Activated naive CD8-positive, alpha-beta T cell treated with anti-CD3 and anti-CD28 coated beads, Interleukin-2, amount 50 U/mL, for 24 hours (primary cell): ENCODE measurements around the gene RWDD1.

ENCODE experiments used
- ATAC-seq: fragments of 150-1000 bp; cut with Tn5 transposase; one replicate; pipeline ENCODE4 v1.10.0; 2021
- DNase-seq: peaks from one replicate; pipeline ENCODE4 v3.0.0; 2021
- H3K27ac Mint-ChIP-seq: one replicate; pipeline ENCODE4 v1.8.0; 2021; ENCODE audit warnings: mild to moderate bottlenecking, mixed read lengths
- H3K27me3 Mint-ChIP-seq: one replicate; pipeline ENCODE4 v1.8.0; 2021; ENCODE audit warnings: mixed read lengths
- H3K36me3 Mint-ChIP-seq: one replicate; pipeline ENCODE4 v1.8.0; 2021; ENCODE audit warnings: low read depth, mixed read lengths
- H3K4me1 Mint-ChIP-seq: one replicate; pipeline ENCODE4 v1.8.0; 2021; ENCODE audit warnings: mixed read lengths
- H3K4me3 Mint-ChIP-seq: one replicate; pipeline ENCODE4 v1.8.0; 2021; ENCODE audit warnings: mild to moderate bottlenecking, moderate library complexity, mixed read lengths
- H3K9me3 Mint-ChIP-seq: one replicate; pipeline ENCODE4 v1.8.0; 2021; ENCODE audit warnings: mixed read lengths

The RWDD1 gene

DNA sequence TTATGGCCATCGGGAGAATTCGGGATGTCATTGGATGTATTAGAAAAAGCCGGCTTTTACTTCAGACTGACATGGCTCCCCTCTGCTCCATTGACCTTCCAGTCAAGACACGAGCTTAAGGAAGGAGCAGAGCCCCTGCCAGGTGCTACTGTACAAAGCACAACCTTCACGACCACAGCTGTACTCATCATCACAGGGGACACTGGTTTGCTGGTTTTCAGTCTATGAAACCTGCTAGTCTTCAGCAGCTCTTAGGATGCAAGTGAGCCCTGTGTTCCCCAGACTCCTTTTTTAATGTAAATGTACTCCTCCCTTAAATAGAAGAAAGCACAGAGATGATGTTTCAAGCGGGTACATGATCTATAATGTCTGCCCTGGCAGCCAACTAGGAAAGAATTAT, 23.9 kb upstream of the RWDD1 start:
- Mint-ChIP-seq H3K4me3 (no peak overlapping the region), H3K27me3 (peaks cover 21% of the 10 kb centered on the region), H3K4me1 (no peaks in the 10 kb centered on the region), H3K9me3 (no peaks in the 10 kb centered on the region), H3K36me3 (no peaks in the 10 kb centered on the region), H3K27ac (no peak overlapping the region)
- ATAC-seq (no peak), DNase-seq (no peak)

- ATAC-seq (no peak), DNase-seq (no peak)
- Mint-ChIP-seq H3K27ac (no peak overlapping the region), H3K36me3 (no peaks in the 10 kb centered on the region), H3K27me3 (peaks cover 15% of the 10 kb centered on the region), H3K4me3 (no peak overlapping the region), H3K9me3 (no peaks in the 10 kb centered on the region), H3K4me1 (no peaks in the 10 kb centered on the region)
These were observed 20.5 kb upstream of the RWDD1 start for GRCh38 chr6:116550796-116551195.

DNA sequence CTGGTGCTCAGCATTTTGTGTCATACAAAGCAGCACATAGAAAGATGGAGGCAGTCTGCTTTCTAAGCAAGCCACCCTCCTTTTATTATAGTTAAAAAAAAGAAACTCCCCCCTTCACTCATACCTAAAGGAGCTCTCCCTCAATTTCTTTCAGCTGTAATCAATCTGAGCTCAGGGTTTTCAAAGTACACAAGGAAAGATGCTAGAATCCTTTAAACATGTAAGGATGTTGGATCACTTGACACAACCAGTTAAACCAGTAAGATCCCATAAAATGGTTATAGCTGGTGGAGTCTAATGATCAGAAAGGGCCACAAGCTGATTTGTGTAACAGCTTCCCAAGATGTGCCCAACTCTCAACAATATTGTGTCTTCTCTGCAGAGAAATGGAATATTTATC, 17.9 kb upstream of the RWDD1 start, which contains the start of gene CALHM4:
Gene CALHM4, plus strand, starts transcription at position 301 of the 400 bp plus-strand sequence. Its CDS starts 43 bp downstream, at position 344.
- Mint-ChIP-seq H3K4me1 (no peaks in the 10 kb centered on the region), H3K36me3 (no peaks in the 10 kb centered on the region), H3K27ac (no peak within 1 kb of the TSS), H3K4me3 (no peak within 1 kb of the TSS), H3K27me3 (peaks cover 11% of the 10 kb centered on the region), H3K9me3 (no peaks in the 10 kb centered on the region)
- DNase-seq (no peak), ATAC-seq (no peak)

- no peak overlapping the region for H3K27ac Mint-ChIP-seq
- no peak for DNase-seq
- H3K36me3 Mint-ChIP-seq = no peaks in the 10 kb centered on the region
- H3K4me3 Mint-ChIP-seq = no peak overlapping the region
- H3K27me3 Mint-ChIP-seq = peaks cover 8% of the 10 kb centered on the region
- H3K4me1 Mint-ChIP-seq = no peaks in the 10 kb centered on the region
- no peaks in the 10 kb centered on the region for H3K9me3 Mint-ChIP-seq
- no peak for ATAC-seq
These were observed 15.2 kb upstream of the RWDD1 start for GRCh38 chr6:116556065-116556464.

GRCh38 chr6:116556814-116557415, 14.4 kb upstream of the RWDD1 start:
- no peak for DNase-seq

GRCh38 chr6:116557893-116558292, 13.4 kb upstream of the RWDD1 start:
- H3K9me3 Mint-ChIP-seq = no peaks in the 10 kb centered on the region
- H3K4me3 Mint-ChIP-seq = no peak overlapping the region
- no peak for ATAC-seq
- no peaks in the 10 kb centered on the region for H3K4me1 Mint-ChIP-seq
- no peak overlapping the region for H3K27ac Mint-ChIP-seq
- no peak for DNase-seq
- H3K36me3 Mint-ChIP-seq = no peaks in the 10 kb centered on the region
- peaks cover 2% of the 10 kb centered on the region for H3K27me3 Mint-ChIP-seq

More at GRCh38 chr6:116556814-116557415, 14.4 kb upstream of the RWDD1 start:
- no peaks in the 10 kb centered on the region for H3K4me1 Mint-ChIP-seq
- ATAC-seq = no peak
- no peaks in the 10 kb centered on the region for H3K36me3 Mint-ChIP-seq
- H3K27me3 Mint-ChIP-seq = peaks cover 5% of the 10 kb centered on the region
- H3K27ac Mint-ChIP-seq = no peak overlapping the region
- H3K9me3 Mint-ChIP-seq = no peaks in the 10 kb centered on the region
- no peak overlapping the region for H3K4me3 Mint-ChIP-seq

DNA sequence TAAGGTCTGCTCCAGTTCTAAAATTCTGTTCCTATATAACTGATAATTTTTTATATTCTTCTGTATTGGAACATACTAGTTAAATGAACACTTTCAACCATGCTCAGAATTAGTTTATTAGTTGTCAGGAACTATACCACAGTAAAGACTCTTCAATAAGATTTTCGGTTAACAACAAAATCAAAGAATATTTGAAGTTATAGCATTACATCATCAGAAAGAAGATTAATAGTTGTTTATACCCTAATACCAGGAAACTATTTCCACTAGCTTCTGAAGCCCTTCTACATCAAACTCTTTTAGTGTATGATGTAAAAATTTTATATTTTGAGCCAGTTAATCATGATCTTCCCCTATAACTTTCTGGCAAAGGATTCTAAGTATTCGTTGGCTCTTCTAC, 11.2 kb upstream of the RWDD1 start:
- DNase-seq = no peak
- Mint-ChIP-seq H3K4me3 (no peak overlapping the region), H3K9me3 (no peaks in the 10 kb centered on the region), H3K4me1 (peaks cover 6% of the 10 kb centered on the region), H3K36me3 (no peaks in the 10 kb centered on the region), H3K27ac (no peak overlapping the region), H3K27me3 (peaks cover 9% of the 10 kb centered on the region)
- ATAC-seq = no peak

DNA sequence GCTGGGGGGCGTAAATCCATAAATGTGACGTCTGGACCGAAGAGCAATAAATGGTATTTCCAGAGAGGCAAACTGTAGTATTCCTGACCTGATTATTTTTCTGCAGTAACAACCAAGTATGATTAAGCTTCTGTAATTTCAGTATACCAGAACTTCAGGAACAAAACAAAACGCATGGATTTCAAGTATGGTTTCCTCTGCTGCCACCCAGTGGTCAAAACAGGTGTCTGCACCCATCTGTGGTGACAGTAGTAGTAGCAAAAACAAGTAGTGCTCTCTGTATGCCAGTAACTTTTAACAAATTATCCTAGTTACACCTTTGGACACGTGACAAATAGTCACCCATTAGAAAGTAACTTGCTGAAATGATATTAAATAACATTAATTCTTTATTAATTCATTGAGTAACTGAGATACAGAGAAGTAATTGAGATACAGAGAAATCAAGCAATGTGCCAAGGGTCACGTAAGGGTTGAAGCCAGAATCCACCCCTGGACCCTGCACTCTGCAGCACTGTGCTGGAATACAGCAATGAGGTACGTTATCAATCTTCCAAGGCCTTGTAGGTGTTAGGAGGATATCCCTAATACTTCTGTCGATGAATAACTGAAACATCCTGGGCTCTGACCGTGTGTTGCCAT, 9.8 kb upstream of the RWDD1 start:
- peak; percentile 65 for ATAC-seq
- H3K27me3 Mint-ChIP-seq = peaks cover 9% of the 10 kb centered on the region
- peaks cover 6% of the 10 kb centered on the region for H3K4me1 Mint-ChIP-seq
- no peaks in the 10 kb centered on the region for H3K36me3 Mint-ChIP-seq
- no peak overlapping the region for H3K27ac Mint-ChIP-seq
- DNase-seq = peak; percentile 69
- H3K9me3 Mint-ChIP-seq = no peaks in the 10 kb centered on the region
- H3K4me3 Mint-ChIP-seq = no peak overlapping the region

GRCh38 chr6:116562019-116562403, 9.3 kb upstream of the RWDD1 start:
- Mint-ChIP-seq H3K36me3 (no peaks in the 10 kb centered on the region), H3K27me3 (peaks cover 9% of the 10 kb centered on the region)

GRCh38 chr6:116562614-116563013, 8.7 kb upstream of the RWDD1 start:
- no peak overlapping the region for H3K4me3 Mint-ChIP-seq
- H3K36me3 Mint-ChIP-seq = no peaks in the 10 kb centered on the region
- H3K4me1 Mint-ChIP-seq = peaks cover 6% of the 10 kb centered on the region
- DNase-seq (no peak), ATAC-seq (no peak)
- no peaks in the 10 kb centered on the region for H3K9me3 Mint-ChIP-seq
- H3K27me3 Mint-ChIP-seq = peaks cover 9% of the 10 kb centered on the region
- no peak overlapping the region for H3K27ac Mint-ChIP-seq

More at GRCh38 chr6:116562019-116562403, 9.3 kb upstream of the RWDD1 start:
- DNase-seq (no peak), ATAC-seq (no peak)
- no peak overlapping the region for H3K27ac Mint-ChIP-seq
- no peaks in the 10 kb centered on the region for H3K9me3 Mint-ChIP-seq
- peaks cover 6% of the 10 kb centered on the region for H3K4me1 Mint-ChIP-seq
- H3K4me3 Mint-ChIP-seq = no peak overlapping the region

DNA sequence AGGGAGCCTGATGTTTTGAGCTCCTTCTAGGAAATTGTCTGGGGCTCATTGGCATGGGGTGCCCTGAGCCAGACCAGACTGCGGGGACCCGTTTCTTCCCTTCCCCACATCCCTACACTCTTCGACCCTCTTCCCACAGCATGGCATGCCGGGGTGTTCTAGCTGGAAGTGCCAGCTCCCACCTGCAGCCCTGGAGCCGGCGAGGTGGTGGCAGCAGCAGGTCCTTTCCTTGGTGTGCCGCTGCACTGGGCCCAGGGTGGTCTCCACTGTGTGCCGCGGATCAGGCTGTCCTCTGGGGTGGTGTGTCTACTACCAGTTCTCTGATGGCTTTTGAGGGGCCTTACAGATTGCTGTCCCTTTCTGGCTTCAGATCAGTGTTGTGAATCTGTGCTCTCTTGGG, 7.5 kb upstream of the RWDD1 start:
- no peak overlapping the region for H3K4me3 Mint-ChIP-seq
- H3K27ac Mint-ChIP-seq = no peak overlapping the region
- peaks cover 11% of the 10 kb centered on the region for H3K4me1 Mint-ChIP-seq
- no peaks in the 10 kb centered on the region for H3K36me3 Mint-ChIP-seq
- DNase-seq (no peak), ATAC-seq (no peak)
- peaks cover 9% of the 10 kb centered on the region for H3K27me3 Mint-ChIP-seq
- no peaks in the 10 kb centered on the region for H3K9me3 Mint-ChIP-seq

GRCh38 chr6:116564311-116564710, 7.0 kb upstream of the RWDD1 start:
- DNase-seq (no peak), ATAC-seq (no peak)
- Mint-ChIP-seq H3K27me3 (peaks cover 9% of the 10 kb centered on the region), H3K36me3 (no peaks in the 10 kb centered on the region), H3K4me1 (peaks cover 16% of the 10 kb centered on the region), H3K4me3 (no peak overlapping the region), H3K27ac (no peak overlapping the region), H3K9me3 (no peaks in the 10 kb centered on the region)

GRCh38 chr6:116564921-116565872, 6.1 kb upstream of the RWDD1 start:
- Mint-ChIP-seq H3K9me3 (no peaks in the 10 kb centered on the region), H3K4me3 (peak overlapping the region; percentile 33), H3K27ac (no peak overlapping the region), H3K4me1 (peaks cover 23% of the 10 kb centered on the region), H3K27me3 (peaks cover 9% of the 10 kb centered on the region), H3K36me3 (no peaks in the 10 kb centered on the region)
- peak; percentile 25 for DNase-seq
- peak; percentile 38 for ATAC-seq

GRCh38 chr6:116568111-116568510, 3.2 kb upstream of the RWDD1 start:
- Mint-ChIP-seq H3K4me1 (peaks cover 36% of the 10 kb centered on the region), H3K27ac (no peak overlapping the region), H3K4me3 (no peak overlapping the region), H3K27me3 (peaks cover 9% of the 10 kb centered on the region), H3K36me3 (peaks cover 6% of the 10 kb centered on the region), H3K9me3 (no peaks in the 10 kb centered on the region)
- no peak for DNase-seq
- ATAC-seq = no peak
